ENCODE data around the gene AP2A2. TPM values are rescaled to one million over a fixed set of nuclear protein-coding genes. Genes with fewer than 3 reads are reported as not detected.
A peak's percentile ranks its signal among the peaks of the same experiment; 100 is the strongest.

The AP2A2 gene
- total RNA-seq, 2 experiments from 2014 or later, result 45.9 to 46.6 TPM

- no peaks in the 10 kb centered on the region for H3K9me3 Mint-ChIP-seq
- CTCF ChIA-PET, result interaction anchor here (1.6 kb wide), 1 partner anchor 15 kb away, joined by 5 read pairs; no protein-coding TSS in a partner anchor
- H3K36me3 Mint-ChIP-seq (ENCODE audit: low read depth), result peaks cover 6% of the 10 kb centered on the region
- no peak for TF ChIP-seq CTCF (IDR thresholded peaks at IDR 0.05)
- H3K4me3 Mint-ChIP-seq, result peak overlapping the region; percentile 95
- Histone ChIP-seq H3K4me1 (ENCODE audit: insufficient read depth, low read length) (peaks cover 21% of the 10 kb centered on the region), H3K27me3 (ENCODE audit: control insufficient read depth in 1 of 2, insufficient read depth in 2 of 2, low read length in 2 of 2) (no peaks in the 10 kb centered on the region), H3K27ac (ENCODE audit: low read depth in 1 of 2, low read length in 2 of 2) (no peak overlapping the region), H3K9me3 (ENCODE audit: control insufficient read depth in 1 of 2, insufficient read depth in 1 of 2, low read length in 2 of 2) (no peaks in the 10 kb centered on the region), H3K4me3 (ENCODE audit: low read length) (peak overlapping the region; percentile 76), H3K36me3 (ENCODE audit: insufficient read depth, low read length) (peaks cover 8% of the 10 kb centered on the region)
- POLR2A ChIA-PET, result interaction anchor here (1.1 to 1.9 kb wide), 4 partner anchors 9 to 30 kb away, joined by 3 to 10 read pairs (median 4); no protein-coding TSS in a partner anchor
- H3K27me3 Mint-ChIP-seq, result no peaks in the 10 kb centered on the region
- H3K4me1 Mint-ChIP-seq (ENCODE audit: low read depth), result peaks cover 16% of the 10 kb centered on the region
- intact Hi-C loops (cut with DNase I, micrococcal nuclease), result loop anchor here in 1 of 2 experiments (1.0 kb wide), 1 partner anchor 15 kb away; the partner anchor contains the start of gene AP2A2
- peak overlapping the region; percentile 44 for H3K27ac Mint-ChIP-seq
- ATAC-seq (ENCODE audit: poor library complexity), result no peak
- peak in 1 of 14 experiments; percentile 23 for DNase-seq
These were observed 15.6 kb upstream of the AP2A2 start for GRCh38 chr11:910044-910588.

- Mint-ChIP-seq H3K36me3 (ENCODE audit: low read depth) (peaks cover 3% of the 10 kb centered on the region), H3K4me3 (peak within 1 kb of the TSS; percentile 95), H3K27ac (peak within 1 kb of the TSS; percentile 62), H3K4me1 (ENCODE audit: low read depth) (peaks cover 14% of the 10 kb centered on the region), H3K9me3 (no peaks in the 10 kb centered on the region), H3K27me3 (no peaks in the 10 kb centered on the region)
- intact Hi-C loops (cut with DNase I, micrococcal nuclease), result loop anchor here in 1 of 2 experiments (1.0 kb wide), 1 partner anchor 15 kb away; the partner anchor contains the start of gene AP2A2
- peak; percentile 62 to 89 (median 80) for DNase-seq
- no peaks in the 10 kb centered on the region for H3K9me3 ChIP-seq (ENCODE audit: control insufficient read depth in 1 of 2, insufficient read depth in 1 of 2, low read length in 2 of 2)
- peaks cover 21% of the 10 kb centered on the region for H3K4me1 ChIP-seq (ENCODE audit: insufficient read depth, low read length)
- H3K36me3 ChIP-seq (ENCODE audit: insufficient read depth, low read length), result peaks cover 7% of the 10 kb centered on the region
- POLR2A ChIA-PET, result interaction anchor here (1.3 to 1.9 kb wide), 3 partner anchors 10 to 29 kb away, joined by 3 to 10 read pairs (median 3); no protein-coding TSS in a partner anchor
- H3K4me3 ChIP-seq (ENCODE audit: low read length), result peak within 1 kb of the TSS; percentile 76
- peak; percentile 93 for ATAC-seq (ENCODE audit: poor library complexity)
- CTCF ChIA-PET, result interaction anchor here (0.7 to 1.6 kb wide), 2 partner anchors 10 to 14 kb away, joined by 3 to 5 read pairs; no protein-coding TSS in a partner anchor
- H3K27ac ChIP-seq (ENCODE audit: low read depth in 1 of 2, low read length in 2 of 2), result no peak within 1 kb of the TSS
- H3K27me3 ChIP-seq (ENCODE audit: control insufficient read depth in 1 of 2, insufficient read depth in 2 of 2, low read length in 2 of 2), result no peaks in the 10 kb centered on the region
- no peak for TF ChIP-seq CTCF (IDR thresholded peaks at IDR 0.05)
These were observed 15.1 kb upstream of the AP2A2 start, which contains the start of gene CHID1 for GRCh38 chr11:910589-911030. Gene CHID1 (minus strand): TSS chr11:910810. CDS start chr11:904816, 5,994 bp downstream.

GRCh38 chr11:911031-911889 is 14.4 kb upstream of the AP2A2 start:
- peaks cover 5% of the 10 kb centered on the region for H3K36me3 ChIP-seq (ENCODE audit: insufficient read depth, low read length)
- no peaks in the 10 kb centered on the region for H3K9me3 Mint-ChIP-seq
- ChIA-PET CTCF (interaction anchor here (0.7 to 1.6 kb wide), 3 partner anchors 9 to 14 kb away, joined by 3 to 5 read pairs (median 3); partner anchors contain the start of gene AP2A2), POLR2A (interaction anchor here (0.7 to 1.9 kb wide), 3 partner anchors 14 to 68 kb away, joined by 3 to 10 read pairs (median 3); partner anchors contain the start of gene TSPAN4)
- no peaks in the 10 kb centered on the region for H3K27me3 ChIP-seq (ENCODE audit: control insufficient read depth in 1 of 2, insufficient read depth in 2 of 2, low read length in 2 of 2)
- peak overlapping the region; percentile 76 for H3K4me3 ChIP-seq (ENCODE audit: low read length)
- H3K27ac ChIP-seq (ENCODE audit: low read depth in 1 of 2, low read length in 2 of 2), result no peak overlapping the region
- DNase-seq (peak in 11 of 14 experiments; percentile 11 to 59 (median 21)), ATAC-seq (ENCODE audit: poor library complexity) (peak; percentile 24)
- H3K4me3 Mint-ChIP-seq, result peak overlapping the region; percentile 92
- no peaks in the 10 kb centered on the region for H3K27me3 Mint-ChIP-seq
- H3K9me3 ChIP-seq (ENCODE audit: control insufficient read depth in 1 of 2, insufficient read depth in 1 of 2, low read length in 2 of 2), result no peaks in the 10 kb centered on the region
- peaks cover 21% of the 10 kb centered on the region for H3K4me1 ChIP-seq (ENCODE audit: insufficient read depth, low read length)
- H3K27ac Mint-ChIP-seq, result peak overlapping the region; percentile 62
- peaks cover 12% of the 10 kb centered on the region for H3K4me1 Mint-ChIP-seq (ENCODE audit: low read depth)
- intact Hi-C loops (cut with DNase I, micrococcal nuclease), result no loop called here
- TF ChIP-seq CTCF (IDR thresholded peaks at IDR 0.05), result no peak
- H3K36me3 Mint-ChIP-seq (ENCODE audit: low read depth), result no peaks in the 10 kb centered on the region

All from CD4-positive, alpha-beta T cell (primary cell).